ACHN (cell line): ENCODE measurements around the gene HP.
A peak's percentile ranks its signal among the peaks of the same experiment; 100 is the strongest.
"Not testable (repeated sequence)": the region's sequence is repeated elsewhere in the genome, so short reads cannot be mapped to it uniquely, and the experiment has no call there.

Experiments used
- DNase-seq: peaks from one replicate; pipeline ENCODE4 v3.0.0-alpha.2; 2015
- in situ Hi-C: cut with HindIII; loops from 2 replicates; pipeline ENCODE4 v1.10.0; 2017; ENCODE audit warnings: low sequenced_read_pairs, low pct_ligation_motif_present, low pct_unique_long_range_greater_than_20kb

The HP gene

GRCh38 chr16:72036098-72036497, 18.2 kb upstream of the HP start:
- in situ Hi-C loops, result no loop called here
- no peak for DNase-seq

GRCh38 chr16:72042157-72042660, 12.1 kb upstream of the HP start:
- DNase-seq, result no peak
- in situ Hi-C loops, result no loop called here

- in situ Hi-C loops, result no loop called here
These were observed 11.2 kb upstream of the HP start for GRCh38 chr16:72043058-72043457.

GRCh38 chr16:72043539-72043938, 10.8 kb upstream of the HP start:
- in situ Hi-C loops, result no loop called here
- no peak for DNase-seq

More at GRCh38 chr16:72043058-72043457, 11.2 kb upstream of the HP start:
- DNase-seq, result no peak

GRCh38 chr16:72044296-72044695, 10.0 kb upstream of the HP start:
- no peak for DNase-seq
- in situ Hi-C loops, result no loop called here

GRCh38 chr16:72044825-72045359, 9.4 kb upstream of the HP start:
- in situ Hi-C loops, result no loop called here

GRCh38 chr16:72049110-72049509, 5.2 kb upstream of the HP start:
- DNase-seq, result no peak
- in situ Hi-C loops, result no loop called here

More at GRCh38 chr16:72044825-72045359, 9.4 kb upstream of the HP start:
- no peak for DNase-seq

- in situ Hi-C loops, result no loop called here
These were observed 3.4 kb upstream of the HP start for GRCh38 chr16:72050769-72051464.

GRCh38 chr16:72051818-72052217, 2.5 kb upstream of the HP start:
- in situ Hi-C loops, result no loop called here
- DNase-seq, result no peak

More at GRCh38 chr16:72050769-72051464, 3.4 kb upstream of the HP start:
- DNase-seq, result no peak

- in situ Hi-C loops, result no loop called here
- DNase-seq, result no peak
These were observed 1.6 kb downstream of the HP start for GRCh38 chr16:72055911-72056310.

GRCh38 chr16:72057313-72057712, 3.0 kb downstream of the HP start:
- in situ Hi-C loops, DNase-seq: not testable (repeated sequence)

GRCh38 chr16:72059060-72059459, 4.8 kb downstream of the HP start:
- DNase-seq, in situ Hi-C loops: not testable (repeated sequence)

- no peak for DNase-seq
- in situ Hi-C loops, result no loop called here
These were observed 6.1 kb downstream of the HP start for GRCh38 chr16:72060405-72060804.

GRCh38 chr16:72061564-72061963, 7.3 kb downstream of the HP start:
- in situ Hi-C loops, result no loop called here
- DNase-seq, result no peak

- no peak for DNase-seq
- in situ Hi-C loops, result no loop called here
These were observed 10.1 kb downstream of the HP start for GRCh38 chr16:72064361-72064894.

- in situ Hi-C loops, result no loop called here
- DNase-seq, result peak; percentile 56
These were observed 12.4 kb downstream of the HP start for GRCh38 chr16:72066747-72067146.

- DNase-seq, result no peak
- in situ Hi-C loops, result no loop called here
These were observed 14.6 kb downstream of the HP start for GRCh38 chr16:72068930-72069329.

- in situ Hi-C loops, result no loop called here
- no peak for DNase-seq
These were observed 18.4 kb downstream of the HP start for GRCh38 chr16:72072514-72073342.

- in situ Hi-C loops, result no loop called here
- DNase-seq, result no peak
These were observed 19.4 kb downstream of the HP start for GRCh38 chr16:72073560-72074230.
